B cell (primary cell): Measurements from ENCODE around the gene SPG7.

Experiments
- CTCF ChIP-seq: fragments of 200-600 bp; IDR thresholded peaks from one replicate; pipeline ENCODE4 v1.8.0; 2022; ENCODE audit warnings: antibody characterized with exemption, mild to moderate bottlenecking
- EZH2 ChIP-seq: IDR thresholded peaks from 2 replicates; pipeline ENCODE4 v1.6.1; 2012; ENCODE audit warnings: borderline replicate concordance, low read depth, mild to moderate bottlenecking, moderate library complexity, low read length; ENCODE audit not compliant: insufficient read depth, poor library complexity, severe bottlenecking

GRCh38 chr16:89575247-89576152 is 67.3 kb downstream of the SPG7 start, which contains the start of gene CPNE7:
- TF ChIP-seq CTCF (no peak), EZH2 (no peak)
